Keratinocyte (primary cell): Measurements from ENCODE around the gene EDC4. TPM values are rescaled to one million over a fixed set of nuclear protein-coding genes. Genes with fewer than 3 reads are reported as not detected.

Experiments
- DNase-seq: peaks from one replicate; pipeline ENCODE4 v3.0.0-alpha.2; 2011; ENCODE audit warnings: low read depth, missing footprints, low spot score
- FAIRE-seq: peaks from 2 replicates; lab custom pipeline; 2011; peaks lifted over from hg19 to GRCh38; lab: Jason Lieb, UNC
- H2AFZ ChIP-seq: 2 replicates; pipeline ENCODE4 v1.6.0; 2012; ENCODE audit warnings: low read length, control low read depth, inconsistent platforms; ENCODE audit not compliant: control insufficient read depth
- H3K27ac ChIP-seq: 2 replicates; pipeline ENCODE4 v1.5.1; 2011; ENCODE audit warnings: low read length; ENCODE audit not compliant: control insufficient read depth, insufficient read depth
- H3K27me3 ChIP-seq: 3 replicates; pipeline ENCODE4 v1.6.0; 2011; ENCODE audit warnings: low read length; ENCODE audit not compliant: control insufficient read depth, insufficient read depth; ENCODE audit errors: extremely low read depth
- H3K36me3 ChIP-seq, 2 experiments: 2 replicates in 1 of 2; 3 replicates in 1 of 2; pipeline ENCODE4 v1.5.1; 2011; ENCODE audit warnings: low read length in 2 of 2, mild to moderate bottlenecking in 1 of 2; ENCODE audit not compliant: control insufficient read depth in 2 of 2, insufficient read depth in 2 of 2; ENCODE audit errors: extremely low read depth in 1 of 2
- H3K4me1 ChIP-seq: 3 replicates; pipeline ENCODE4 v1.5.1; 2011; ENCODE audit warnings: low read length; ENCODE audit not compliant: control insufficient read depth, insufficient read depth; ENCODE audit errors: extremely low read depth
- H3K4me2 ChIP-seq: 3 replicates; pipeline ENCODE4 v1.6.0; 2011; ENCODE audit warnings: low read depth, low read length; ENCODE audit not compliant: control insufficient read depth, insufficient read depth; ENCODE audit errors: extremely low read depth
- H3K4me3 ChIP-seq, 3 experiments: fragments of 200-600 bp in 1 of 3; sonication (generic) in 1 of 3; 2 replicates in 2 of 3; 3 replicates in 1 of 3; pipeline ENCODE4 v1.5.1; 2011 to 2016; ENCODE audit warnings: low read length in 3 of 3, mild to moderate bottlenecking in 3 of 3, control low read depth in 2 of 3, inconsistent platforms in 1 of 3, low read depth in 1 of 3, mixed read lengths in 1 of 3, mixed run types in 1 of 3, moderate library complexity in 1 of 3; ENCODE audit not compliant: control insufficient read depth in 2 of 3, insufficient read depth in 2 of 3; ENCODE audit errors: extremely low read depth in 1 of 3
- H3K79me2 ChIP-seq: 2 replicates; pipeline ENCODE4 v1.6.0; 2012; ENCODE audit warnings: low read length; ENCODE audit not compliant: control insufficient read depth, insufficient read depth
- H3K9ac ChIP-seq: 3 replicates; pipeline ENCODE4 v1.6.0; 2011; ENCODE audit warnings: low read length; ENCODE audit not compliant: control insufficient read depth, insufficient read depth; ENCODE audit errors: extremely low read depth
- H3K9me1 ChIP-seq: 3 replicates; pipeline ENCODE4 v1.6.0; 2011; ENCODE audit warnings: low read length; ENCODE audit not compliant: control insufficient read depth, insufficient read depth; ENCODE audit errors: extremely low read depth
- H3K9me3 ChIP-seq: 2 replicates; pipeline ENCODE4 v1.5.1; 2012; ENCODE audit warnings: low read depth, low read length; ENCODE audit not compliant: control insufficient read depth
- H4K20me1 ChIP-seq: 3 replicates; pipeline ENCODE4 v1.6.0; 2011; ENCODE audit warnings: low read length; ENCODE audit not compliant: control insufficient read depth, insufficient read depth; ENCODE audit errors: extremely low read depth
- CTCF ChIP-seq, 3 experiments: IDR thresholded peaks in 1 of 3; conservative IDR thresholded peaks in 1 of 3; optimal IDR thresholded peaks in 1 of 3; 2 replicates in 2 of 3; 3 replicates in 1 of 3; pipeline versions ENCODE3 to v1.5.1; 2011; ENCODE audit warnings: low read length in 3 of 3, mild to moderate bottlenecking in 3 of 3, moderate library complexity in 2 of 3, control low read depth in 1 of 3, inconsistent platforms in 1 of 3; ENCODE audit not compliant: insufficient read depth in 2 of 3; ENCODE audit errors: extremely low read depth in 1 of 3
- EZH2 ChIP-seq: IDR thresholded peaks from one replicate; pipeline ENCODE4 v1.6.1; 2012; ENCODE audit warnings: inconsistent platforms, mild to moderate bottlenecking, low read length, moderate library complexity
- dilution Hi-C: fragments of 300-500 bp; cut with MboI; formaldehyde crosslinking; loops from one replicate; pipeline ENCODE4 v1.7.0; 2020; ENCODE audit warnings: low sequenced_read_pairs; ENCODE audit not compliant: extremely low pct_ligation_motif_present
- polyA plus RNA-seq, 5 experiments: library from polyadenylated mRNA; depleted of rRNA in 3 of 5; stranded (reverse) in 3 of 5; stranded (forward) in 1 of 5; unstranded in 1 of 5; fragments of >200 nt; gene quantifications; 1 replicate in 1 of 5; 2 replicates in 3 of 5; 3 replicates in 1 of 5; pipeline versions ENCODE4 v1.2.1 to v1.2.3, GENCODE V29; 2011 to 2012; ENCODE audit warnings: missing spikeins in 2 of 5, low read depth in 1 of 5, low replicate concordance in 1 of 5

EDC4 gene
- polyA plus RNA-seq, 1 donor (not counting 4 experiments of a cell fraction or from before 2014, with no cell fraction given), result 16.7 TPM

DNA sequence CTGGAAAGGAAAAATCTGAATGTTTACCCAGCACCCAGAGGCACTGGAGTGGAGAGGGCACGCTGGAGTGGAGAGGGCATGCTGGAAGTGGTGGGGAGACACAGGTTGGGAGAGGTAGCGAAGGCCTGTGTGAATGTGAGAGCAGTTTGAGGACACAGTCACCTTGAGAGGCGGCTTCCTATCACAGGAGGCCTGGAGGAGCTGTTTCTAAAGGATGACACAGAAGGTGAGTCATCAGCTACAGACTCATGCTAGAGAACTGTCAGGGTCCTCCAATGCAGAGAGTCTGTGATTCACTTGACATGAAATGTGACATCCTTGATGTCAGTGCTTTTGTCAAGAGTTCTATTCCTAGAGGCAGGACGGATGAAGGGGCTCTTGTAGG is 45.0 kb downstream of the EDC4 start:
- DNase-seq (peak; percentile 68), FAIRE-seq (peak; percentile 100)
- Histone ChIP-seq H3K79me2 (peaks cover 6% of the 10 kb centered on the region), H3K9me1 (peaks cover 11% of the 10 kb centered on the region), H3K9ac (no peak overlapping the region), H4K20me1 (peaks cover 17% of the 10 kb centered on the region), H3K36me3 (peaks cover 4 to 8% of the 10 kb centered on the region in 2 experiments), H3K4me3 (no peak overlapping the region), H3K27ac (peak overlapping the region; percentile 10), H3K9me3 (no peaks in the 10 kb centered on the region), H3K27me3 (no peaks in the 10 kb centered on the region), H3K4me1 (peaks cover 32% of the 10 kb centered on the region), H3K4me2 (peak overlapping the region; percentile 3), H2AFZ (no peak overlapping the region)
- TF ChIP-seq EZH2, result no peak
- no peak for TF ChIP-seq CTCF (optimal IDR thresholded peaks at IDR 0.05 in 1 of 3, IDR thresholded peaks at IDR 0.05 in 1 of 3, conservative IDR thresholded peaks at IDR 0.05 in 1 of 3; ENCODE audit: extremely low read depth in 1 of 3, insufficient read depth in 2 of 3, low read length in 3 of 3)
- dilution Hi-C loops, result no loop called here

DNA sequence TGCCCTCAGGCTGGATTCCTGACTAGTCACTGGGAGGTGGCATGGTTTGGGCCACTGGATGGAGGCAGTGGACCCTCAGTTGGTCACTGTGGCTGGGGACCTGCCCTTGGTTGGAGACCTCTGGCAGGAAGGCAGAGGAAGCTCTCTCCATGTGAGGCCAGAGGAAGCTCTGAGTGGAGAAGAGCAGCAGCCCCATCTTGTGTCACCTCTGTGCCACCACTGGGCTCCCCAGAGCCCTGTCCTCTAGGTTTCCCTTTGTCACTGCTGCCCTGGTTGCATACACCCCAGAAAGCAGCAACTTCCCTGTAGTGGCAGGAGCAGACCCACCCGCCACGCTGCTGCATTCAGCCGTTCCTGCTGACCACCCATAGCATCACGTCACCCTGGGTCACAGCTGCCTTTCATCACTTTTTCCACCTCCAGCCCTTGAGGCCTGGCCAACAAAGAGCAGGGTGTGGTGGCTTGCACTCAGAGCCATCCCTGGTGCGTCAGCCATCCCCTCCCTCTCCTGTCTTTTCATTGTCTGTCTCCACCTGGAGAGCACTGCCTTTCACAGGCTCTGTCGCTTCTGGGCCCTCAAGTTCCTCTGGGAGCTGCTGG is 46.9 kb downstream of the EDC4 start:
- no peak for TF ChIP-seq CTCF (optimal IDR thresholded peaks at IDR 0.05 in 1 of 3, IDR thresholded peaks at IDR 0.05 in 1 of 3, conservative IDR thresholded peaks at IDR 0.05 in 1 of 3; ENCODE audit: extremely low read depth in 1 of 3, insufficient read depth in 2 of 3, low read length in 3 of 3)
- H3K36me3 ChIP-seq, result peaks cover 5 to 8% of the 10 kb centered on the region in 2 experiments
- dilution Hi-C loops, result no loop called here
- H4K20me1 ChIP-seq, result peaks cover 22% of the 10 kb centered on the region
- no peak overlapping the region for H3K4me2 ChIP-seq
- peaks cover 6% of the 10 kb centered on the region for H3K79me2 ChIP-seq
- H3K4me1 ChIP-seq, result peaks cover 40% of the 10 kb centered on the region
- no peak overlapping the region for H2AFZ ChIP-seq
- no peak overlapping the region for H3K4me3 ChIP-seq
- no peak overlapping the region for H3K9ac ChIP-seq
- DNase-seq (no peak), FAIRE-seq (no peak)
- H3K27me3 ChIP-seq, result no peaks in the 10 kb centered on the region
- no peak overlapping the region for H3K27ac ChIP-seq
- H3K9me1 ChIP-seq, result peaks cover 11% of the 10 kb centered on the region
- H3K9me3 ChIP-seq, result no peaks in the 10 kb centered on the region
